GM11168 (cell line): ENCODE results near the gene RBM8A.

Source experiments
- in situ Hi-C: fragments of 300-500 bp; cut with MboI; formaldehyde crosslinking; loops from one replicate; pipeline ENCODE4 v1.12.0; 2022; ENCODE audit warnings: low sequenced_read_pairs; ENCODE audit not compliant: unreplicated experiment

RBM8A gene

GRCh38 chr1:145927063-145927886, at the start of gene RBM8A:
TSS of gene RBM8A (minus strand) at chr1:145927484. CDS start at chr1:145927426, 58 bp downstream.
- in situ Hi-C loops, result loop anchor here (5.0 kb wide), 1 partner anchor 75 kb away; no protein-coding TSS in a partner anchor

- in situ Hi-C loops, result loop anchor here (5.0 kb wide), 1 partner anchor 35 kb away; no protein-coding TSS in a partner anchor
These were observed 49.7 kb upstream of the RBM8A start for GRCh38 chr1:145977016-145977415.

DNA sequence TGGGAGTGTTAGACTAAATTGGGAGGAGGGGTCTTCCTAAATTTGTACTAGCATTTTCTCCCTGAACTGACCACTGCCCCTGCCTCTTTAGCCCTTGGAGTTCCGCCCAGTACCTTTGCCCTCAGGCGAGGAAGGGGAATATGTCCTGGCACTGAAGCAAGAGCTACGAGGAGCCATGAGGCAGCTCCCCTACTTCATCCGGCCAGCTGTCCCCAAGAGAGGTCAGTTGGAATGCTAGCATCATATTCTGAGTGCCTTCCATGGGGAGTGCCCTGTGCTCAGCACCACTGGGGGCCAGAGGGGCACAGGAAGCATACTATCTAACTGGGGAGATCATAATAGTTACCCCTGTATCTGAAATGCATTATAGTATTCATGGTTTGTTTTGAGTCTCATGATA, 47.9 kb upstream of the RBM8A start:
- in situ Hi-C loops, result loop anchor here (5.0 kb wide), 1 partner anchor 37 kb away; no protein-coding TSS in a partner anchor

- in situ Hi-C loops, result loop anchor here (5.0 kb wide), 1 partner anchor 38 kb away; no protein-coding TSS in a partner anchor
These were observed 47.4 kb upstream of the RBM8A start for GRCh38 chr1:145974721-145975120.

GRCh38 chr1:145972580-145972979, 45.3 kb upstream of the RBM8A start:
- in situ Hi-C loops, result no loop called here

GRCh38 chr1:145967288-145967687, 40.0 kb upstream of the RBM8A start:
- in situ Hi-C loops, result no loop called here

DNA sequence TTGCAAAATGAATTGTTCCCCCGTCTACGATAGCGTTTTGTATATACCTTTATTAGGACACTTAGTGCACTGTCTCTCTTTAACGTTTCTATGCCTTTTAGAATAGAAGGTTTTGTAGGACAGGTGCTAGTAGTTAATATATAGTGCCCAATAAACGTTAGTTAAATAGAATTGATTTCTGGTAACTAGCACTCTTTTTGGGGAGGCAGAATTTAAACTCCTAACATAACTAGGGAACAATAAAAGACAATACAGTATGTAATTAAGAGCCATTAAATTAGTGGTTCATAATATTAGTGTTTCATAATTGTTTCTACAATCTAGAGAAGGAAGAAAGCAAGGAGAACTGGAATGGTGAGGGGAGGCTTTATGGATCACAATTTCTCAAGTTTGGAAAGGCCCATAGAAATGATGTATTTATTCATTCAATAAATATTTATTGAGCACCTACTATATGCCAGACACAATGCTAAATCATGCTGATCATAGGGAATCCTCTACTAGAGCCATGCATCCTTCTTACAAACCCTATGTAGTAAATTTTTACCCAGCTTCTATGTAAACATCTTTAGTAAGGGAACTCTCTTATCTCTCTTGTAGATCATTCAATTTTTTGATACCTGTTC, 37.9 kb upstream of the RBM8A start:
- in situ Hi-C loops, result no loop called here

- in situ Hi-C loops, result no loop called here
These were observed 37.2 kb upstream of the RBM8A start, which contains the start of the genes ANKRD34A and POLR3GL for GRCh38 chr1:145964328-145965118. TSS of gene ANKRD34A (minus strand) at chr1:145964575. CDS start at chr1:145961759, 2,816 bp downstream. TSS of gene POLR3GL (plus strand) at chr1:145964690. CDS start at chr1:145974866, 10,176 bp downstream.

GRCh38 chr1:145963265-145964019, 36.2 kb upstream of the RBM8A start:
- in situ Hi-C loops, result no loop called here

- in situ Hi-C loops, result no loop called here
These were observed 35.1 kb upstream of the RBM8A start for GRCh38 chr1:145962157-145963102.

- in situ Hi-C loops, result no loop called here
These were observed 34.3 kb upstream of the RBM8A start for GRCh38 chr1:145961425-145962156.

GRCh38 chr1:145961109-145961424, 33.8 kb upstream of the RBM8A start:
- in situ Hi-C loops, result no loop called here

DNA sequence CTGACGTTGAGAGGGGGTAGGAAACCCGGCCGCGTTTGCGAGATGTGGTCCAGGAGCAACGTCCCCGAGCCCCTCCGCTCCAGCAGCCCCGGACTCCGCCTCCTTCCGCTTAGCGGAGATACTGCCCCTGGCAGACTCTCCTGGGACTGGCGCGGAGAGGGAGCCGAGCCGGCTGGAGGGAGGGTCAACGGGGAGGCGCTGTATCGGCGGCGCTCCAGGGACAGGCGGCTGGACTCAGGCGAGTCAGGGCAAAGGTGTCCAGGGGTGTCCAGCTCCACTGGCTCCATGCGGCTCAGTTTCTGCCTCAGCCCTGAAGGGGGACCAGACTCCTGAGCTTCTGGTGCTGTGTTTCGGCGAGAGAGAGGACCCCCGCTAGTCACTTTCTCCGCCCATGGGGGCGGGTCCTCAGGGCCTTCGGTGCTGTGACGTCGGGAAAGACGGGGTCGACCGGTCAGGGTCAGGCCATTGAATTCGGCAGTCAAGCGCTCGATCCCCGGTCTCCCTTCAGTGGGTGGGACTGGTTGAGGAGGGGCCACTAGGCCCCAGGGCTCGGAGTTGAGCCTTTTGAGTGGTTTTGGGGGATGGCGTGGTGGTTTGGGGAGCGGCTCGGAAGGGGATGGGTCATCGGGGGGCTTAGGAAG, 33.3 kb upstream of the RBM8A start:
- in situ Hi-C loops, result no loop called here

DNA sequence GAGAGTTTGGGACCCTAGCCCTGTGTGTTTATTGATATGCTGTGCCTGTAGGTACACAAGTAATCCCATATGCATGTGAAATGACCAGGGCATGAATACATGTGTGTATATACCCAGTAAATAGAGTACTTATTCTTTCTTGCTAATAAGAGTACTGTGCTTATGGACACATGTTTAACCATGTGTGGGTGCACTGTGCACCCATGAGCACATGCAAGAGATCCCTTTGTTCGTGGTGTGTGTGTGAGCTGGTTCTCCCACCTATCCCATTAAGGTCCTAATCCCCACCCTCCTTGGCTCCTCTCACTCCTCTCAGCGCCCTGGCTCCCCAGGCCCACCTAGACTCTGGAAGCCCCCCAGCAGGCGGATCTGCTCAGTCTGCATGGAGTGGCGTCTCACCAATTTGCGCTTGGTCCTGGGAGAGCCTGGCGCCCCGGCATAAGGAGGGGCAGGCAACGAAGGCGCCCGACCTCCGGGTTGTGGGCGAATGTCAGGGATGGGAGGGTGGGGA, 32.7 kb upstream of the RBM8A start:
- in situ Hi-C loops, result no loop called here

- in situ Hi-C loops, result no loop called here
These were observed 32.0 kb upstream of the RBM8A start for GRCh38 chr1:145959333-145959732.

DNA sequence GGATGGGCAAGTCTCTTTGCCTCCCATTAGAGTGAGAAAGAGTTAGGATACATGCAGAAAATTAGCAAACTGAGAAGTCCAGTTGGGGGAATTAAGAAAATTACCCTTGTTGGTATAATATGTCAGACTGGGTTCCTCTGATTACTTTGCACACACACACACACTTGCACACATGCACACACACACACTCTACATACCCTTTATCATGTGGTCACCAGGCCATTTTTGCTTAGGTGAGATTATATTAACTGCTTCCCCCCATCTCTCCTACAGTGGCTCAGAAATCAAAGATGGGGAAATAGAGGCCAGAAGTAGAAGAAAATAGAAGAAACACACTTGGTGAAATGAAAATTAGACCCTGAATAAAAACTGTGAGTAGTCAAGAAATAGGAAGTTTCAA, 31.4 kb upstream of the RBM8A start:
- in situ Hi-C loops, result no loop called here
